GM10248 (cell line): ENCODE measurements around the gene CNNM3.

Experiments used
- CTCF ChIA-PET: fragments of 300-600 bp; sonication (Branson Sonifier 250); formaldehyde crosslinking; extraction: SDS; loops from one replicate; lab custom pipeline; 2021; ENCODE audit warnings: antibody characterized with exemption; lab: Yijun Ruan, JAX
- POLR2A ChIA-PET: fragments of 350-650 bp; sonication (Branson Sonifier 250); formaldehyde crosslinking; extraction: SDS; loops from one replicate; lab custom pipeline; 2020; ENCODE audit warnings: antibody characterized with exemption; lab: Yijun Ruan, JAX
- DNase-seq: peaks from one replicate; pipeline ENCODE4 v3.0.0; 2012; ENCODE audit errors: extremely low spot score
- CTCF ChIP-seq: IDR thresholded peaks from 2 replicates; pipeline ENCODE4 v1.5.1; 2012; ENCODE audit warnings: mild to moderate bottlenecking, low read depth; ENCODE audit errors: extremely low read depth, missing control alignments, control extremely low read depth

Gene CNNM3

GRCh38 chr2:96864343-96865091 is 48.4 kb downstream of the CNNM3 start:
- POLR2A ChIA-PET, result no interaction called here
- no peak for TF ChIP-seq CTCF
- CTCF ChIA-PET, result interaction anchor here (1.4 to 1.9 kb wide), 2 partner anchors 8 to 86 kb away, joined by 5 read pairs; no protein-coding TSS in a partner anchor
- DNase-seq, result no peak

- no peak for DNase-seq
- no peak for TF ChIP-seq CTCF
- ChIA-PET POLR2A (no interaction called here), CTCF (interaction anchor here (1.4 to 4.4 kb wide), 2 partner anchors 8 to 9 kb away, joined by 3 to 45 read pairs; partner anchors contain the start of gene ANKRD39)
Measured at GRCh38 chr2:96865654-96866053, 49.6 kb downstream of the CNNM3 start.

- DNase-seq, result no peak
- no peak for TF ChIP-seq CTCF
- ChIA-PET CTCF (interaction anchor here (1.4 to 4.4 kb wide), 2 partner anchors 8 to 9 kb away, joined by 3 to 45 read pairs; partner anchors contain the start of gene ANKRD39), POLR2A (no interaction called here)
Measured at GRCh38 chr2:96866149-96866548, 50.1 kb downstream of the CNNM3 start.

GRCh38 chr2:96866586-96866985 is 50.5 kb downstream of the CNNM3 start:
- DNase-seq, result no peak
- ChIA-PET CTCF (interaction anchor here (1.4 to 4.4 kb wide), 3 partner anchors 9 to 96 kb away, joined by 3 to 45 read pairs (median 3); partner anchors contain the start of gene ANKRD39), POLR2A (no interaction called here)
- TF ChIP-seq CTCF, result no peak

GRCh38 chr2:96866986-96867755 is 51.1 kb downstream of the CNNM3 start:
- POLR2A ChIA-PET, result interaction anchor here (0.5 kb wide), 1 partner anchor 1729 kb away, joined by 3 read pairs; no protein-coding TSS in a partner anchor

More at GRCh38 chr2:96866986-96867755, 51.1 kb downstream of the CNNM3 start:
- TF ChIP-seq CTCF, result no peak
- CTCF ChIA-PET, result interaction anchor here (1.4 to 4.4 kb wide), 6 partner anchors 8 to 106 kb away, joined by 3 to 45 read pairs (median 6); partner anchors contain the start of genes ANKRD39 and CNNM4
- DNase-seq, result no peak
